Raji (cell line): ENCODE results near the gene MECP2.

ENCODE experiments used
- POLR2A ChIP-seq: IDR thresholded peaks from 2 replicates; pipeline ENCODE4 v1.6.1; 2011; ENCODE audit warnings: low read depth, low read length, control low read depth; ENCODE audit not compliant: insufficient read depth

The MECP2 gene

GRCh38 chrX:154123241-154124219, 26.0 kb upstream of the MECP2 start:
- TF ChIP-seq POLR2A: no peak

- TF ChIP-seq POLR2A: no peak
These were observed 24.4 kb upstream of the MECP2 start for GRCh38 chrX:154121961-154122360.

GRCh38 chrX:154121207-154121606, 23.7 kb upstream of the MECP2 start:
- TF ChIP-seq POLR2A: no peak

- TF ChIP-seq POLR2A: no peak
These were observed 23.1 kb upstream of the MECP2 start for GRCh38 chrX:154120567-154120966.

- TF ChIP-seq POLR2A: no peak
These were observed 20.0 kb upstream of the MECP2 start for GRCh38 chrX:154117566-154117965.

- TF ChIP-seq POLR2A: no peak
These were observed 19.1 kb upstream of the MECP2 start for GRCh38 chrX:154116426-154117211.

GRCh38 chrX:154115750-154116149, 18.2 kb upstream of the MECP2 start:
- TF ChIP-seq POLR2A: no peak

GRCh38 chrX:154115071-154115470, 17.6 kb upstream of the MECP2 start:
- TF ChIP-seq POLR2A: no peak

GRCh38 chrX:154114652-154115051, 17.1 kb upstream of the MECP2 start:
- no peak for TF ChIP-seq POLR2A

GRCh38 chrX:154113729-154114128, 16.2 kb upstream of the MECP2 start:
- TF ChIP-seq POLR2A: no peak

GRCh38 chrX:154098551-154098950, 1.0 kb upstream of the MECP2 start:
- no peak for TF ChIP-seq POLR2A

GRCh38 chrX:154097003-154097588, 421 bp downstream of the MECP2 start:
- TF ChIP-seq POLR2A: 0 out of 2 replicates have a peak, but pooled peaks have one; percentile 13

- TF ChIP-seq POLR2A: no peak
These were observed 1.1 kb downstream of the MECP2 start for GRCh38 chrX:154096140-154097002.

GRCh38 chrX:154094833-154095232, 2.7 kb downstream of the MECP2 start:
- no peak for TF ChIP-seq POLR2A
